Fibroblast of peridontal ligament (primary cell): ENCODE measurements around the gene SNPH.
A peak's percentile ranks its signal among the peaks of the same experiment; 100 is the strongest.
"Not testable (repeated sequence)": the region's sequence is repeated elsewhere in the genome, so short reads cannot be mapped to it uniquely, and the experiment has no call there.

Experiments used
- DNase-seq: peaks from one replicate; pipeline ENCODE4 v3.0.0-alpha.2; 2010; ENCODE audit errors: extremely low read depth

The SNPH gene

DNA sequence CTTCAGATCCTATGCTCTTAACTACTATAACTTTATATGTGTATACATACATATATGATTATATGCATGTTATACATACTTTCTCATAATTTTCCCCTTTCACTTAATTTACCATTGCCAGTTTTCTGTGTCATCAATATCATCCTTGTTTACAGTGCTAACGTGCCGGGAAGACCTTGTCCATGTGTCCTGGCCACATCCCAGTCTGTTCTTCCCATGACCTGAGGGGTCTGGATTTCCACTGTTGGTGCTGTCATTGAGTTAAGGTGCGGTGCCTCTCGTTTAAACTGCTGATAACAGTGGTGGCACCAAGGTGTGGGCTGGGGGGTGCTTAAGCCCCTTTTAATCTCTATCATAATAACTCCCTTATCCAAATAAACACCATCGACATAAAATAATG, 71.3 kb downstream of the SNPH start:
- no peak for DNase-seq

DNA sequence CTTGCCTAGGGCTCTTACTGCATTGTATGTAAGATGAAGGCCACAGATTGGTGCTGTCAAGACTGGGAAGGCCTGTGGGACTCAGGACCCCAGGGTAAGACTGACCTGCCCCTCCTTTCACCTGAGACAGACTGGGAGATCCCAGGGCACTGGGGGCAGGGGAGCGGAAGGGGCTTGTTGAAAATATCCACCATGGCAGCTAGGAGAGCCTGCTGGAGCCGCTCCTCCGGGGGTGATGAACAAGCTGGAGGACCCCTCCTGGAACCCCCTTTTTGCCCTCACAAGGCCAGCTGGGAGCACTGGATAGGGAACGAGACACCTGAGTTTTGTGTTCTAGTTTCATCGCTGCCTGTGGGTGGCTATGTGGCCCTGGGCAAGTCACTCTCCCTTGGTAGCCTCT, 72.0 kb downstream of the SNPH start:
- DNase-seq = no peak

DNA sequence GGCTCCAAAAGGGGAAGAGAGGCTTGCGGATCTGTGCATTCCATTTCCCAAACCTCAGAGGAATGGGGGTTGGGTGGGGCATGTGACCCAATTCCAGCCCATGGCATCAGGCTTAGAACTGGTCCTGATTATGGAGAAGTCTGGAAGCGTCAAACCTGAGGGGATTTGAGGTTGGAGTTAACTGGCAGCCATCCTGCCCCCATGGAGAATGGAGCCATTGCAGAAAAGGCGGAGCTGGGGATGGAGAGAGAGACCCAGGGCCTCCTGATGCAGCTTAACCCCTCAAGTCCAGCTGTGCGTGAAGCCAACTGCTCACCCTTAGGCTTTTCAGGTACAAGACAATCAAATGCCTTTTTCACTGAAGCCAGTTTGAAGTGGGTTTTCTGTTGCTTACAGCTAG, 72.7 kb downstream of the SNPH start:
- peak; percentile 48 for DNase-seq

DNA sequence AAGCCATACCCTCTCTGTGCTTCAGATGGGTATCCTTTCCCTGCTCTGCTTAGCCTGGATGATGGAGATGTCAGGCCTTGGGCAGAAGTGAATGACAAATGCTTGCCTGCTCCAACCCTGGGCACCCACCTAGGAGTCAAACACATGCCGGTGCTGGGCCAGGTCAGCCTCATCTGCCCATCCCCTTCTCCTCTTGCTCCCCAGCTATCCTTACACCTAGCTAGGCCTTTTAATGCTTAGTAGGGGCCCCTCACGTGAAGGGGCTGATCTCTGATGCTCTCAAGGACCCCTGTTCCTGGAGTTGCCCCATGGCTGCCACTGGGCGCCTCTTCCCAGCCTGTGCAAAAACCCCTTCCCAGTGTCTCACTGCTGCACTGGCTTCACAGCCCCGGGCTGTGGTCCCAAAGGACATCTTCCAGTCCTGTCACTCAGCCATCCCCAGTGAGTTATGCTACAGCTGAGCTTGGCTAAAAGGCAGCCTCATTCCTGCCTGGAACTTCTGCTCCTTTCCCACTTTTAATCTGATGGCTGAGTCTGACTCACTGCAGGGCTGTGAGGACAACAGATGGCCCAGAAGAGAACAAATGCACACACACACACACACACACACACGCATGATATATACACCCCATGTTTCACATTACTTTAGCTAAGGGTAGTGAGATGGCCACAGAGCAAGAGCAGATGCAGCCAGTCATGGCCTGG, 75.6 kb downstream of the SNPH start:
- DNase-seq = peak; percentile 44

DNA sequence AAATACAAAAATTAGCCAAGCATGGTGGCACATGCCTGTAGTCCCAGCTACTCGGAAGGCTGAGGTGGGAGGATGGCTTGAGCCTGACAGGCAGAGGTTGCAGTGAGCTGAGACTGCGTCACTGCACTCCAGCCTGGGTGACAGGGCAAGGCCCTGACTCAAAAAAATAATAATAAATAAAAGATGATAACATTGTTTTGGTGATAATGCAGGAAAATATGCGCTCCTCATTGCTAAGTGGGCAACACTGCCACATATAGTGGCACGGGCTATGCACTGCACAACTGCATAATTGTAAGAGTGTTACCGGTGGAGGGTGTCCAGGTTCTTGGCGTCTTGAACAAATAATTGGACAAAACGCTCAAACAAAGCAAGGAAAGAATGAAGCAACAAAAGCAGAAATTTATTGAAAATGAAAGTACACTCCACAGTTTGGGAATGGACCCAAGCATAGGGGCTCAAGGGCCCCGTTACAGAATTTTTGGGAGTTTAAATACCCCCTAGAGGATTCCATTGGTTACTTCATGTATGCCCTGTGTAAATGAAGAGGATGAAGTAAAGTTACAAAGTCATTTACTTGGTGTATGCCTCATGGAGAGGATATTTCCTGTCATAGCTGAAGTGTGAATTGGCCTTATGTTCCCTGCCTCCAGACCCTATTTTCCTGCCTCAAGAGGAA, 77.5 kb downstream of the SNPH start:
- DNase-seq = not testable (repeated sequence)

DNA sequence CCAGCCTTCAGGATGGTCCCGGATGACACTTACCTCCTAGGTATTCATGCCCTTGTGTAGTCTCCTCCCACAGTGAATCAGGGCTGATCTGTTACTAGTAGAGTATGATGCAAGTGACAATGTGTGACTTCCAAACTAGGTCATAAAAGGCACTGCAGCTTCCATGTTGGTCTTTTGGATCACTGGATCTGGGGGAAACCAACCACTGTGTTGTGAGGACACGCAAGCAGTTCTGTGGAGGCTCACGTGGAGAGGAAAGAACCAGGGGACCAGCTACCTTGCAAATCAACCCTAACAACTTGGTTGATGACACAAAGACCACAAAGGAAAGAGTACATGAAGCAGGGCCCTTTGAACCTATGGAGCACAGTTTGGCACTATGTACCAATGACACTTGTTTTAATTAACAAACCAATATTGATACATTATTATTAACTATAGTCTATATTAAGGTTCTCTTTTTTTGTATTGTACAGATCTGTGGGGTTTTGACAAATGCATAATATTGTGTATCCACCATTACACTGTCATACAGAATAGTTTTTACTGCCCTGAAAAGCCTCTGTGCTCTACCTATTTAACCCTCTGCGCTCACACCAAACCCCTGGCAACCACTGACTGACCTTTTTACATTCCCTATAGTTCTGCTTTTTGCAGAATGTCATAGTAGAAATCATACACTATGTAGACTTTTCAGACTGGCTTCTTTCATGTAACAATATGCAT, 79.1 kb downstream of the SNPH start:
- DNase-seq = no peak

DNA sequence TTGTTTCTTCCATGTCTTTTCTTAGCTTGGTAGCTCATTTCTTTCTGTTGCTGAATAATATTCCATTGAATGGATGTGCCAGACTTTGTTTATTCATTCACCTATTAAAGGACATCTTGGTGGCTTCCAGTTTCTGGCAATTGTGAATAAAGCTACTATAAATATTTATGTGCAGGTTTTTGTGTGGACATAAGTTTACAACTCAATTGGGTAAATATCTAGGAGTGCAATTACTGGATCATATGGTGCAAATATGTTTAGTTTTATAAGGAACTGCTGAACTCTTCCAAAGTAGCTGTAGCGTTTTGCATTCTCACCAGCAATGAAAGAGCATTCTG, 79.6 kb downstream of the SNPH start:
- no peak for DNase-seq

DNA sequence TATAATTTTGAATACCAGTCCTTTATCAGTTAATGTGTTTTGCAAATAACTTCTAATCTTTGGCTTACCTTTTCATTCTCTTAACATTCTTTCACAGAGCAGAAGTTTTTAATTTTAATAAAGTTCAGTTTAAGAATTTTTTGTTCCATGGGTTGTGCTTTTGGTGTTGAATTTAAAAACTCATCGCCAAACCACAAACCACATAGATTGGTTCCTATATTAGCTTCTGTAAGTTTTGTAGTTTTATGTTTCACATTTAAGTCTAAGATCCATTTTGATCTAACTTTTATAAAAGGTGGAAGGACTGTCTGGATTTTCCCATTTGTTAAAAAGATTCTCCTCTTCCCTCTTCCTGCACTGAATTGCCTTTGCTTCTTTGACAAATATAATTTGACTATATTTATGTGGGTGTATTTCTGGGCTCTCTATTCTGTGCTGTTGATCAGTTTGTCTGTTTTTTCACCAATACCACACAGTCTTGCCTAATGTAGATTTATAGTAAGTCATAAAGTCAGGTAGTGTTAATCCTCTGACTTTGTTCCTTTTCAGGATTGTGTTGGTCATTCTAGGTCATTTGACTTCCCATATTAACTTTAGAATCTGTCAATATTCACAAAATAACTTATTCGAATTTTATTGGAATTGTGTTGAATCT, 80.3 kb downstream of the SNPH start:
- DNase-seq = no peak

DNA sequence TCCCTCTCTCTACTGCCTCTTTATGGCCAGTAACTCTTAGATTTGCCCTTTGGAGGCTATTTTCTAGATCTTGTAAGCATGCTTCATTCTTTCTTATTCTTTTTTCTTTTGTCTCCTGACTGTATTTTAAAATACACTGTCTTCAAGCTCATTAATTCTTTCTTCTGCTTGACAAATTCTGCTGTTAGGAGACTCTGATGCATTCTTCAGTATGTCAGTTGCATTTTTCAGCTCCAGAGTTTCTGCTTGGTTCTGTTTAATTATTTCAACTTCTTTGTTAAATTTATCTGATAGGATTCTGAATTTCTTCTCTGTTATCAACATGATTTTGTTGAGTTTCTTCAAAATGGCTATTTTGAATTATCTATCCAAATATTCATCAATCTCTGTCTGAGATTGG, 87.9 kb downstream of the SNPH start:
- DNase-seq = no peak

DNA sequence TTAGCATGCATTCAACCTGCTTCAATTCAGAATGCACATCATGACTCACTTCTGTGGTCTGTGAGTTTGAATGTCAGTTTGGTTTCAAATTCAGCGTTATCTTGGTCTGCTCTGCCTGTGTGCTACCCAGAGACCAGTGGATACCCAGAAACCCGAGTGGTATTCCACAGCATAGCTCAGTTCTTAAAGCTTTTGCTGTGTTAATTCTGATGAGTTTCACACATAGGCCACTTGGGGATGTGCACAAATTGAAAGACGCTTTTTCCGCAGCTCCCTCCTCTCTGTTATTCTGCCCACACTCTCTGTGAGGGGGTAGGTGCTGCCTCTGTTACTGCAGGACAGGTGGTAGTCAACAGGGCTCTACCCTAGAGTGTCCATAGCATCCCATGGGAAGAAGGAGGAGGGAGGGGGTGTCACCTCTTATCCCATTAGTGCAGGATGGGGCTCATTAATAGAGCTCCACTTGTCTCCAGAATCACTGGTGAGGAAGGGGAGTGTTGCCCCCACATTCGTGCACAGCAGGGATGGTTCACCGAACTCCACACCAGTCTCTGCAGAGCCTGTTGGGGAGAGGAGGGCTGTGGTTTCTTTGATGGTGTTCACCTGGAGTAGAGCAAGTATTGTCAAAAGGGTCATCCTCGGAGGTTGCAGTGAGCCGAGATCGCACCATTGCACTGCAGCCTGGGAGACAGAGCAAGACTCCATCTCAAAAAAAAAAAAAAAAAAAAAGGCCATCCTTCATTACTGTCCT, 92.0 kb downstream of the SNPH start:
- DNase-seq = peak; percentile 47
